GM19438 (cell line): Measurements from ENCODE around the gene GABBR1.
A peak's percentile ranks its signal among the peaks of the same experiment; 100 is the strongest.

ENCODE experiments used
- ATAC-seq: cut with Tn5 transposase; IDR thresholded peaks from one replicate; pipeline ENCODE4 v1.9.1; 2021; ENCODE audit warnings: low read depth; ENCODE audit not compliant: unreplicated experiment

GABBR1 gene

GRCh38 chr6:29655658-29656057, 22.7 kb upstream of the GABBR1 start:
- no peak for ATAC-seq

DNA sequence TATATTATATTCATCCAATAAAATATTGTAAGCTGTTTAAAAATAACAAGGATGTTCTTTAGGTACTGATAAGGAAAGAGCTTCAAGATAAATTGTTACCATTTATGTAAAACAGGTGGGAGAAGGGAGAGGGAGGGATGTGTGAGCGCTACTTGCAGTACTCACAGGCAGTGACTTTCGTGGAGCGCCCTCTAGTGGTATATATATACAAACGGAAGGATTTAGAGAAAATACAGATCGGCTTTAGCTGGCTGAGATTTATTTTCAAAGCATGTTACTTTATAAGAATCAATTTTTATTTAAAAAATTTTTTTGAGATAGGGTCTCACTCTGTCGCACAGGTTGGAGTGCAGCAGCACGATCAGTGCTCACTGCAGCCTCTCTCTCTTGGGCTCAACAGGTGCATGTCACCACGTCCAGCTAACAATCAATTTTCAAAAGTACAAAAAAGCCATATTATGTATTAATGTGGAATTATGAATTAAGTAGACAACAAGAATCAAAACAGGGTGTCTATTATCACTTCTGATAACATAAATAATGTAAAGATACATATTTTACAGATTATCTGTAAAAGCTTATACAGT, 20.6 kb upstream of the GABBR1 start:
- no peak for ATAC-seq

- ATAC-seq, result no peak
These were observed 19.2 kb upstream of the GABBR1 start for GRCh38 chr6:29652198-29652584.

DNA sequence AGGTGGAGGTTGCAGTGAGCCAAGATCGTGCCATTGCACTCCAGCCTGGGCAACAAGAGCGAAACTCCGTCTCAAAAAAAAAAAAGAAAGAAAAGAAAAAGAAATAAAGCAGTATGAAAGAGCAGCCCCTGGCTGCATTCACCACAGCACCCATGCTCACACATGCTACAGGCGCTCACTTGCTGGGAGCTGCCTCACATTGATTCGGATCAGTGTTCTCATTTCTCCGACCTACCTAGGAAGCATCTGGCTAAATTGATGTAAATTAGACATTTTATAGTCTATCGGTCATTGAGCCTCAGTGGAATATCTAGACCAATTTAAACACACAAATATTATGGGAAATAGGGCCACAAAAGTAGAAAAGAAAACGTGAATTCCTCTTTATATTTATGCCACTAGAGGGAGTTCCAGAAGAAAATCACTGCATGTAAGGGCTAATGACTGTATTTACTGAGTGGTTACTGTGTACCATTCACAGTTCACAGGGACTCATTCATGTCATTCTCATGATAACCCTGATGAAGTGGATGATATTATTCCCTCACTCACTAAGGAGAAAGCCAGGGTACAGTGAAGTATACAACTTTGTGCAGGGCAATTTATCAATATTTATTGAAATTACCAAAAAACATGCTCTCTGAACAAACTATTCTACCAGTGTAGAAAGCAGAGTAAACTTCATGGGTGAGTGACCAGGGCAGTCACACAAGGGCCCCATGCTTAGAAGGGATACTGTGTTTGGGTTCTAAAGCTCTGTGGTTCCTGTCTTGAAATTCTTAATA, 18.6 kb upstream of the GABBR1 start:
- no peak for ATAC-seq

GRCh38 chr6:29649701-29650673, 17.0 kb upstream of the GABBR1 start:
- ATAC-seq, result peak; percentile 96

DNA sequence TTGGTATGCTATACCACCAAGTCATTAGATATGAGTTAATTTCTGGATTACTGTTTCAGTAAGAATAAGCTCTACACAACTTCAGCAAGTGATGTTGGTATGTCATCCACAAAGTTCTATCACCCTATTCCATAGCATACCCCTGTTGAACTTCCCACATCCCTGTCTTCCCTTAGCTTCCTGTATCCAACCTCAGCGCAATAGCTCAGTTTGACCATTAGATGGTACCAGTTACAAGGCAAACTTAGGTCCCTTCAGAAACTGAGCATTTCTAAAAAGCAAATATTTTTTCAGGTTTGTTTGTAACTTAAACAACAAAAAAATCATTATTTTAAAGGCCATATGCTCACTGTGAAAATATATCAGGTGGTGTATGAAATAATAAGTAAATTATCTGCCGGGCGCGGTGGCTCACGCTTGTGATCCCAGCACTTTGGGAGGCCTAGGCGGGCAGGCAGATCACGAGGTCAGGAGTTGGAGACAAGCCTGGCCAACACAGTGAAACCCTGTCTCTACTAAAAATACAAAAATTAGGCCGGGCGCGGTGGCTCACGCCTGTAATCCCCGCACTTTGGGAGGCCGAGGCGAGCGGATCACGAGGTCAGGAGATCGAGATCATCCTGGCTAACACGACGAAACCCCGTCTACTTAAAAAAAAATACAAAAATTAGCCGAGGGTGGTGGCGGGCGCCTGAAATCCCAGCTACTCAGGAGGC, 15.1 kb upstream of the GABBR1 start:
- no peak for ATAC-seq

DNA sequence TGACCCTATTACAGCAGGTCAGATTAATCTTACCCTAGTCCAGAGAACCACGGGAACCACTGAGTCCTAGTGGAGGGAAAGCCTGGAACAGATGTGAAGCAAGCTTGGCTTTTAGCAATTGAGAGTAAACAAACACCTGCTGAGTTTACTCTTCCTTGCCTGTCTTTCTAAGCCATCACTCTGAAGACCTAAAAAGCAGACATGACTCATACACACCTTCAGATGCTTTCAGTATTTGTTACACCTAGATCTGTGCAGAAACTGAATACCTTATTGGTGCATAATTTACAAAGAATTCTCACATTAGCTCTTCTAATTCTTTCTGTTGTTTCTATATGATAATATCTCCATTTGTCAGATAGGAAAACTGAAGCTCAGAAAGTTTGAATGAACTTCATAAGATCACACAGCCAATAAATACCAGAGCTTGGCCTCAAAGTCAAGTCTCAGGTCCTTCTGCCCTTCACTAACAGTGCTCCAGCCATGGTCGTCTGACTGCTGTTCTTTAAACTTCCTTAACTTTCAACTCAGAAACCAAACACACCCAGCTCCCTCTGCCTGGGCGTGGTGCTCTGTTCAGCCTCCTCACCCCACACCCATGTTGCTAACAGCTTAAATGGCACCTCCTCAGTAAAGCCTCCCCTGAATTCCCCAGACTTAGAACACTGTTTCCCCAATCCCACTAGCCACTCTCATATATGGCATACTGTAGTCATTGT, 8.6 kb upstream of the GABBR1 start:
- ATAC-seq, result no peak

GRCh38 chr6:29637247-29637646, 4.3 kb upstream of the GABBR1 start:
- ATAC-seq, result no peak

GRCh38 chr6:29633534-29633905, 537 bp upstream of the GABBR1 start:
- ATAC-seq, result peak; percentile 16

GRCh38 chr6:29631860-29632731, 887 bp downstream of the GABBR1 start:
- no peak for ATAC-seq

DNA sequence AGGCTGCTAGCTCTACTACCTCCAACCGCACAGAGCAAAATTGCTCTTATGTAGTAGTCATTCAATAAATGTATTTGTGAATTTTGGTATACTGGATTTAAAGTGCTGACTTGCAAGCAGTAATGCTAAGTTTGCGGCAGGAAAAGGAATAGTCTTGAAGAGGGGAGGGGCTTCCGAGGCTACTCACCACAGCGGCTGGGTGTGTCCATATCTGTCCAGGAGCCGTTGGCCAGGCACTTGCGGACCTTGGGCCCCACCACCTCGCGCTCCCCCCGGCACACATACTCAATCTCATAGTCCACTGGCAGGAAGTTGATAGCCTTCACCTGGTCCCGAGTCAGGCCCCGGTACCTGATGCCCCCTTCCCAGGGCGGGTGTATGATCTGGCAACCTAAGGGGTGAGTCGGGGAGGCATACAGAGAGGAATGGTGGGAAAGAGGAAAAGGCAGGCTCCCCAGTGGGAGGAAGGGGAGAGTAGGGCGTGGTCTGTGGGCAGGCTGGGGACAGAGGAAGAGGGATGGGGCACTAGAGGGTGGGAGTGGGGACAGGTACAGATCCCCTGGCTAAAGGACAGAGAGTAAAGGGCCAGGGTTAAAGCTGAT, 1.7 kb downstream of the GABBR1 start:
- no peak for ATAC-seq

- ATAC-seq, result no peak
These were observed 2.7 kb downstream of the GABBR1 start for GRCh38 chr6:29630315-29630714.

DNA sequence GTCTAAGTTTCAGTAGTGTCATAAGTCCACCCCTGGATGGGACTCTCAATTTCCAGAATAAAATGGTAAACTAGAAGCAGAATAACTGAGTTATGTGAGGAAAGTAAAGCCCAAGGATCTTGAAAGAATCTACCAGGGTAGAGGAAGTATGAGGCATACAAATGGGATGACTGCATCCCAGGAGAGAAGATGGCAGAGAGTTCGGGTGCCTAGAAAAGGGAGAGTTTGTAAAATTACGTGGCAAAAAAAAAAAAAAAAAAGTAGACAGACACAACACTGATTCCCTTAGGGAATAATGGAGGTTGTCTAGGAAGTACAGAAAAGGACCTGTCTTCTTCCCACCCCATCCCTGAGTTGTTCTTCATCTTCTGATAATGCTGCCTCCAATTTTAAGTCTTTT, 3.4 kb downstream of the GABBR1 start:
- ATAC-seq, result no peak

DNA sequence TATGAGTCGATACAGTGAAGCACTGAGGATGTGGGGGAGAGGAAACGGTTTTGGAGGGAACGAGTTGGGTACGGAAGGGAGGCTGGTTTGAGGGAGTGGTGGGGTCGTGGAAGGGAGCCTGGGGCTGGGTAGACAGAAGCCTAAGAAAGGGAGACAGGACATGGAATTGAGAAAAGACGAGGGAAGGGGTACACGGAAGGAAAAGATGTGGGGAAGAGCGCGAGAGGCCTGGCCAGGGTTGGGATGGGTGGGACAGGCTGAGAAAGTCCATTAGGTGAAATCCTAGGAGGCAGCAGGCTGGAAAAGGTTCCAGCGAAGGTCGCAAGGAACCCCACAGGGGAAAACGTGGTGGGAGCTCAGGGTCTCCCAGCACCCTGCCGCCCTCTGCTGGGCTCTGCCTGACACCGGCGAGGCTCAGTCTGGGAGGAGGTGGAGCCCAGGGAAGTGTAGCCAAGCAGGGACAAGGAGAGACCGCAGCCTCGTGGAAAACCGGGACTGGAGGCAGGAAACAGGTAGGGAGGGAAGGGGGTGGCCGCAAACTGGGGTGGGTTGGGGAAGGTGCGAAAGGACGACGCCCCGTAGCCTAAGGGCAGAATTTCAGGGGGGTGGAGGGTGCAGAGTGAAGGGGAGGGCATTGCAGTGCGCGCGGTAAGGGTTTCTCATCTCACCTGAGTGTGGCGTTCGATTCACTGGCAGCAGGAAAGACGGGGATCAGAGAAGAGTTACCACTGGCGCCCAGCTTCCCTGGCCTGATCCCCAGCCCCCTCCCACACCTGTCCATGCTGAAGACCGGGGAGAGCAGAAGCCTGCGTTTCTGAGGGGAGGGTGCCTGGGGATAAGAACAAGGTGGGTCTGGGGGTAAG, 4.3 kb downstream of the GABBR1 start:
- peak; percentile 50 for ATAC-seq

GRCh38 chr6:29627755-29628418, 5.1 kb downstream of the GABBR1 start:
- ATAC-seq, result no peak

DNA sequence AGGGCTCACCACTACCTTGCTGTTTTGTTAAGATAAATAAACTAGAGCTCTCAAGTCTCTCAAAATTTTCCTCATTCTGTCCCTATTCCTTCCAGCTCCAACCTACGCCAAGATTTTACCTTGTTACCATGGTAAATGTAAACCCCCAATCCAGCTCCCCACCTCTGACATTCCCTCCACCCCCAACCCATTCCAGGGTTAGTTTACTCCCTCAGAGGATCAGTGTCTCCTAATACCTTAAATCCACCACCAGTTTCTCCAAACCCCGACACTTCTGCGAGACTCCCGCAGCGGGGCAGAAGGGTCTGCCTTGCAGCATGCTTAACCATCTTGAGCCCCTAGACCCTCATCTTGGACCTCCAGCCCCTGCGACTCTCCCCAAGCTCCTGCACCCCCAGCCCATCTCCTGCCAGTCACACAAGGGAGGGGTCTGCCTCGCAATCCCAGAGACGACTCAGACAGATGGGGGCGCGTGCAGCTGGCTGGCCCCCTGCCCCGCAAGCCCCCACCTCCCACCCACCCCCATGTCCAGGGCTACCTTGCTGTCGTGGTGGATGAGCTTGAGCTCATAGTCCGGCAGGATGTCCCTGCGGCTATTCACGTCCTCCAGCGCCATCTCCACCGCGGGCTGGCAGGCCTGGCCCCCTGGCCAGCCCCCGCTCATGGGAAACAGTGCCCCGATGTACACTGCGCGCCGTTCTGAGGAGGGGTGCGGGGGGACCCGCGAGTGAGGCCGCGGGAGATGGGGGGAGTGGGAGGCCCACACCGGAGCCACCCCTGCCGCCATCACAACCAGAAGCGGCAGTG, 5.8 kb downstream of the GABBR1 start:
- ATAC-seq, result no peak
